ENCODE measurements around the gene CPLX1.
"Not testable (repeated sequence)": the region's sequence is repeated elsewhere in the genome, so short reads cannot be mapped to it uniquely, and the experiment has no call there.

CPLX1 gene

GRCh38 chr4:739569-739968 lies 86.4 kb downstream of the CPLX1 start:
- no peak for DNase-seq (ENCODE audit: low read depth in 3 of 3, low spot score in 1 of 3)

GRCh38 chr4:738781-739280 lies 87.1 kb downstream of the CPLX1 start:
- DNase-seq (ENCODE audit: low read depth in 3 of 3, low spot score in 1 of 3), result no peak

- DNase-seq (ENCODE audit: low read depth in 3 of 3, low spot score in 1 of 3), result not testable (repeated sequence)
These were observed 89.4 kb downstream of the CPLX1 start for GRCh38 chr4:736561-736960.

- no peak for DNase-seq (ENCODE audit: low read depth in 3 of 3, low spot score in 1 of 3)
These were observed 90.3 kb downstream of the CPLX1 start for GRCh38 chr4:735583-735982.

Data from stimulated activated CD4-positive, alpha-beta T cell treated with anti-CD3 and anti-CD28 coated beads, TNF-alpha, amount 100 ng/mL, for 1 hour (primary cell).